Endodermal cell (in vitro differentiated cells): Measurements from ENCODE around the gene TSPAN33. TPM values are rescaled to one million over a fixed set of nuclear protein-coding genes. Genes with fewer than 3 reads are reported as not detected.

Experiments
- DNase-seq: peaks from one replicate; pipeline ENCODE4 v3.0.0-alpha.2; 2017
- H3K27ac ChIP-seq: 2 replicates; pipeline ENCODE4 v1.5.1; 2013; ENCODE audit warnings: mild to moderate bottlenecking, low read depth, low read length, moderate library complexity
- H3K27me3 ChIP-seq: 2 replicates; pipeline ENCODE4 v1.6.1; 2013; ENCODE audit warnings: mild to moderate bottlenecking, low read length, moderate library complexity; ENCODE audit not compliant: insufficient read depth, control insufficient read depth, poor library complexity, severe bottlenecking
- H3K36me3 ChIP-seq: 2 replicates; pipeline ENCODE4 v1.7.0; 2013; ENCODE audit warnings: mild to moderate bottlenecking, low read length, moderate library complexity; ENCODE audit not compliant: control insufficient read depth, insufficient read depth
- H3K4me1 ChIP-seq: one replicate; pipeline ENCODE4 v1.7.0; 2013; ENCODE audit warnings: low read length; ENCODE audit not compliant: control insufficient read depth, insufficient read depth
- H3K4me3 ChIP-seq: 2 replicates; pipeline ENCODE4 v1.5.1; 2013; ENCODE audit warnings: mild to moderate bottlenecking, low read length, moderate library complexity
- H3K9ac ChIP-seq: 2 replicates; pipeline ENCODE4 v1.6.1; 2013; ENCODE audit warnings: mild to moderate bottlenecking, low read length, moderate library complexity; ENCODE audit not compliant: poor library complexity, severe bottlenecking; ENCODE audit errors: extremely low read depth
- H3K9me3 ChIP-seq: 2 replicates; pipeline ENCODE4 v1.6.1; 2013; ENCODE audit warnings: mild to moderate bottlenecking, low read length, moderate library complexity; ENCODE audit not compliant: control insufficient read depth
- H3K27ac Mint-ChIP-seq: 2 replicates; pipeline ENCODE4 v1.8.0; 2020; ENCODE audit warnings: mixed read lengths
- H3K27me3 Mint-ChIP-seq: 2 replicates; pipeline ENCODE4 v1.8.0; 2021; ENCODE audit warnings: mild to moderate bottlenecking, mixed read lengths; ENCODE audit not compliant: insufficient read depth
- H3K36me3 Mint-ChIP-seq: 2 replicates; pipeline ENCODE4 v1.8.0; 2020; ENCODE audit warnings: low read depth, mixed read lengths
- H3K4me1 Mint-ChIP-seq: 2 replicates; pipeline ENCODE4 v1.8.0; 2020; ENCODE audit warnings: mixed read lengths
- H3K4me3 Mint-ChIP-seq: 2 replicates; pipeline ENCODE4 v1.8.0; 2020; ENCODE audit warnings: mild to moderate bottlenecking, moderate library complexity, mixed read lengths
- H3K9me3 Mint-ChIP-seq: 2 replicates; pipeline ENCODE4 v1.8.0; 2020; ENCODE audit warnings: mild to moderate bottlenecking, mixed read lengths
- CTCF ChIP-seq: fragments of 200-600 bp; sonication (generic); conservative IDR thresholded peaks from 2 replicates; pipeline ENCODE4 v1.5.0; 2021; ENCODE audit warnings: antibody characterized with exemption, mild to moderate bottlenecking
- WGBS, 2 experiments: methylation state at CpG; one replicate each; pipeline versions ENCODE4 v1.1.5 to v1.1.7; 2013; ENCODE audit warnings: missing lambda C conversion rate in 2 of 2, mixed read lengths in 1 of 2; ENCODE audit not compliant: insufficient coverage in 1 of 2, insufficient read length in 1 of 2; 5-methylcytosine and 5-hydroxymethylcytosine counted together
- total RNA-seq, 2 donors: library from RNA; stranded (reverse); fragmentation: NEBNext Ultra II Directional in 1 of 2; extraction: Animal tissue kit (Norgen Biotek cat#: 25700) in 1 of 2; gene quantifications; 2 replicates in 1 of 2; 3 replicates in 1 of 2; pipeline ENCODE4 v1.2.1, GENCODE V29; 2021

The TSPAN33 gene
- total RNA-seq, 2 donors from 2014 or later: 33.2 to 35.6 TPM

GRCh38 chr7:129122078-129122750 is 22.3 kb upstream of the TSPAN33 start:
- 83 to 100% methylated on average over 1 to 2 of the region's 2 CpGs for WGBS, 2 experiments
- Histone ChIP-seq H3K36me3 (no peaks in the 10 kb centered on the region), H3K4me3 (no peak overlapping the region), H3K27me3 (no peaks in the 10 kb centered on the region), H3K9me3 (peaks cover 25% of the 10 kb centered on the region), H3K4me1 (no peaks in the 10 kb centered on the region), H3K9ac (no peak overlapping the region), H3K27ac (no peak overlapping the region)
- Mint-ChIP-seq H3K27me3 (peaks cover 9% of the 10 kb centered on the region), H3K4me1 (no peaks in the 10 kb centered on the region), H3K36me3 (peaks cover 2% of the 10 kb centered on the region), H3K4me3 (no peak overlapping the region), H3K9me3 (peaks cover 45% of the 10 kb centered on the region), H3K27ac (no peak overlapping the region)
- no peak for DNase-seq
- no peak for TF ChIP-seq CTCF

- H3K4me3 Mint-ChIP-seq: no peak overlapping the region
- H3K9me3 Mint-ChIP-seq: peaks cover 40% of the 10 kb centered on the region
Measured at GRCh38 chr7:129122751-129123509, 21.6 kb upstream of the TSPAN33 start.

GRCh38 chr7:129123510-129123857 is 21.0 kb upstream of the TSPAN33 start:
- DNase-seq: no peak
- H3K9me3 ChIP-seq: peaks cover 25% of the 10 kb centered on the region
- Mint-ChIP-seq H3K27me3 (peaks cover 12% of the 10 kb centered on the region), H3K9me3 (peaks cover 36% of the 10 kb centered on the region), H3K4me1 (no peaks in the 10 kb centered on the region), H3K36me3 (peaks cover 2% of the 10 kb centered on the region), H3K27ac (no peak overlapping the region), H3K4me3 (no peak overlapping the region)
- no peaks in the 10 kb centered on the region for H3K4me1 ChIP-seq
- no peak overlapping the region for H3K4me3 ChIP-seq
- H3K27me3 ChIP-seq: no peaks in the 10 kb centered on the region
- H3K27ac ChIP-seq: no peak overlapping the region
- 96 to 97% methylated on average over 4 of the region's 4 CpGs for WGBS, 2 experiments
- no peak overlapping the region for H3K9ac ChIP-seq
- TF ChIP-seq CTCF: no peak
- no peaks in the 10 kb centered on the region for H3K36me3 ChIP-seq

More at GRCh38 chr7:129122751-129123509, 21.6 kb upstream of the TSPAN33 start:
- no peak overlapping the region for H3K4me3 ChIP-seq
- no peaks in the 10 kb centered on the region for H3K36me3 ChIP-seq
- DNase-seq: no peak
- no peak overlapping the region for H3K9ac ChIP-seq
- TF ChIP-seq CTCF: no peak
- H3K27ac ChIP-seq: no peak overlapping the region
- 83 to 100% methylated on average over 3 to 4 of the region's 4 CpGs for WGBS, 2 experiments
- Mint-ChIP-seq H3K4me1 (no peaks in the 10 kb centered on the region), H3K36me3 (peaks cover 2% of the 10 kb centered on the region), H3K27me3 (peaks cover 12% of the 10 kb centered on the region), H3K27ac (no peak overlapping the region)
- H3K27me3 ChIP-seq: no peaks in the 10 kb centered on the region
- H3K4me1 ChIP-seq: no peaks in the 10 kb centered on the region
- H3K9me3 ChIP-seq: peaks cover 25% of the 10 kb centered on the region
